Panc1 (cell line): ENCODE measurements around the gene SNTA1. TPM values are rescaled to one million over a fixed set of nuclear protein-coding genes. Genes with fewer than 3 reads are reported as not detected.

Experiments
- ATAC-seq: fragments of 200-7000 bp; cut with Tn5 transposase; 2 replicates; pipeline ENCODE4 v1.9.1; 2020; ENCODE audit warnings: mild to moderate bottlenecking, moderate library complexity
- BruUV-seq: library from RNA; stranded (reverse); fragments of 400-500 nt; replicated peaks from 2 replicates; lab custom pipeline; 2021; lab: Mats Ljungman, UMichigan
- CTCF ChIA-PET: fragments of 300-600 bp; sonication (Branson Sonifier 250); formaldehyde crosslinking; loops from one replicate; lab custom pipeline; 2022; ENCODE audit warnings: antibody characterized with exemption; lab: Charles Lee
- POLR2A ChIA-PET: fragments of 300-600 bp; sonication (Branson Sonifier 250); formaldehyde crosslinking; loops from one replicate; lab custom pipeline; 2022; ENCODE audit warnings: antibody characterized with exemption; lab: Charles Lee
- DNase-seq: peaks from one replicate; pipeline ENCODE4 v3.0.0-alpha.2; 2010; ENCODE audit warnings: low read depth, low spot score
- H3K27ac ChIP-seq: 2 replicates; pipeline ENCODE4 v1.5.1; 2011; ENCODE audit warnings: mild to moderate bottlenecking, low read length, inconsistent platforms
- H3K27me3 ChIP-seq: fragments of 200-500 bp; sonication (Bioruptor generic); 2 replicates; pipeline ENCODE4 v1.6.0; 2014; ENCODE audit warnings: low read length, inconsistent platforms; ENCODE audit not compliant: control insufficient read depth, insufficient read depth
- H3K36me3 ChIP-seq: fragments of 200-500 bp; sonication (Bioruptor generic); 2 replicates; pipeline ENCODE4 v1.5.1; 2014; ENCODE audit warnings: inconsistent platforms, mild to moderate bottlenecking, low read length, moderate library complexity; ENCODE audit not compliant: control insufficient read depth, insufficient read depth
- H3K4me1 ChIP-seq: 2 replicates; pipeline ENCODE4 v1.5.1; 2011; ENCODE audit warnings: inconsistent platforms, mild to moderate bottlenecking, low read length, moderate library complexity; ENCODE audit not compliant: control insufficient read depth, insufficient read depth
- H3K4me3 ChIP-seq, 2 experiments: 2 replicates each; pipeline ENCODE4 v1.5.1; 2011 to 2012; ENCODE audit warnings: low read depth in 2 of 2, low read length in 2 of 2, mild to moderate bottlenecking in 2 of 2, inconsistent platforms in 1 of 2, moderate library complexity in 1 of 2
- H3K9me3 ChIP-seq: fragments of 200-500 bp; sonication (Bioruptor generic); 2 replicates; pipeline ENCODE4 v1.5.1; 2014; ENCODE audit warnings: low read depth, mild to moderate bottlenecking, inconsistent platforms, low read length, moderate library complexity; ENCODE audit not compliant: control insufficient read depth, insufficient read depth
- CTCF ChIP-seq: fragments of 450-650 bp; IDR thresholded peaks from 2 replicates; pipeline ENCODE4 v1.5.1; 2017; ENCODE audit warnings: mild to moderate bottlenecking
- POLR2AphosphoS5 ChIP-seq: IDR thresholded peaks from 2 replicates; pipeline ENCODE4 v1.6.1; 2012; ENCODE audit warnings: mild to moderate bottlenecking, low read depth, low read length, moderate library complexity
- REST ChIP-seq, 2 experiments: IDR thresholded peaks; 2 replicates each; pipeline ENCODE4 v1.6.1; 2011 to 2012; ENCODE audit warnings: low read depth in 2 of 2, control low read depth in 1 of 2, low read length in 1 of 2, mild to moderate bottlenecking in 1 of 2, moderate library complexity in 1 of 2; ENCODE audit not compliant: insufficient read depth in 1 of 2
- SIN3A ChIP-seq: IDR thresholded peaks from 2 replicates; pipeline ENCODE4 v1.6.1; 2012; ENCODE audit warnings: low read depth, mild to moderate bottlenecking, low read length, moderate library complexity, borderline replicate concordance; ENCODE audit not compliant: insufficient read depth
- TCF7L2 ChIP-seq: IDR thresholded peaks from 2 replicates; pipeline ENCODE4 v1.6.1; 2011; ENCODE audit warnings: mild to moderate bottlenecking, low read depth, low read length, inconsistent platforms
- in situ Hi-C: cut with HindIII; loops from 2 replicates; pipeline ENCODE4 v1.10.0; 2016; ENCODE audit warnings: low sequenced_read_pairs, low pct_unique_long_range_greater_than_20kb
- intact Hi-C: fragments of 100-400 bp; cut with micrococcal nuclease; formaldehyde crosslinking; loops from one replicate; pipeline ENCODE4 v1.10.0; 2022; ENCODE audit not compliant: unreplicated experiment
- total RNA-seq: library from RNA; stranded (reverse); gene quantifications from one replicate; pipeline ENCODE4 v1.2.1, GENCODE V29; 2021; ENCODE audit not compliant: unreplicated experiment

Gene SNTA1
- total RNA-seq, 1 experiment from 2014 or later, result 12.0 TPM

- Histone ChIP-seq H3K9me3 (no peaks in the 10 kb centered on the region), H3K27ac (peak within 1 kb of the TSS; percentile 87), H3K27me3 (no peaks in the 10 kb centered on the region), H3K4me3 (peak within 1 kb of the TSS; percentile 89 to 99), H3K36me3 (no peaks in the 10 kb centered on the region), H3K4me1 (peaks cover 4% of the 10 kb centered on the region; the same call in 1 of the 2 replicates)
- ATAC-seq, result peak; percentile 98
- ChIA-PET CTCF (interaction anchor here (0.6 kb wide), 1 partner anchor 139 kb away, joined by 3 read pairs; no protein-coding TSS in a partner anchor), POLR2A (interaction anchor here (0.6 kb wide), 2 partner anchors 20 to 1029 kb away, joined by 3 to 13 read pairs; no protein-coding TSS in a partner anchor)
- intact Hi-C loops (no loop called here), in situ Hi-C loops (no loop called here)
- TF ChIP-seq POLR2AphosphoS5, result peak; percentile 92
- no peak for TF ChIP-seq CTCF
- TF ChIP-seq SIN3A, result peak; percentile 89; the same call in 1 of the 2 replicates
- TF ChIP-seq TCF7L2, result peak; percentile 68; the same call in 1 of the 2 replicates
- TF ChIP-seq REST (IDR thresholded peaks at IDR 0.05; ENCODE audit: insufficient read depth in 1 of 2, low read depth in 2 of 2, low read length in 1 of 2), result peak; percentile 45 to 67; a peak in 2 of 4 replicates
- DNase-seq, result peak; percentile 71
- BruUV-seq, result TSS peak; percentile 83
Observed at GRCh38 chr20:33401184-33401920, 42.2 kb downstream of the SNTA1 start, which contains the start of gene CDK5RAP1. CDK5RAP1 (minus strand) TSS chr20:33401519; CDS start chr20:33397064, 4,455 bp downstream.

- TF ChIP-seq SIN3A (no peak), REST (IDR thresholded peaks at IDR 0.05; ENCODE audit: insufficient read depth in 1 of 2, low read depth in 2 of 2, low read length in 1 of 2) (no peak), CTCF (no peak), TCF7L2 (no peak), POLR2AphosphoS5 (no peak)
- Histone ChIP-seq H3K36me3 (no peaks in the 10 kb centered on the region), H3K4me1 (peaks cover 4% of the 10 kb centered on the region; the same call in 1 of the 2 replicates), H3K9me3 (no peaks in the 10 kb centered on the region), H3K27me3 (no peaks in the 10 kb centered on the region), H3K27ac (peak overlapping the region; percentile 87), H3K4me3 (peak overlapping the region; percentile 89 to 99)
- ChIA-PET CTCF (no interaction called here), POLR2A (interaction anchor here (0.6 kb wide), 1 partner anchor 1030 kb away, joined by 3 read pairs; no protein-coding TSS in a partner anchor)
- DNase-seq (no peak), ATAC-seq (peak; percentile 64)
- TSS peak; percentile 74 for BruUV-seq
- in situ Hi-C loops (no loop called here), intact Hi-C loops (no loop called here)
Observed at GRCh38 chr20:33400812-33401183, 42.8 kb downstream of the SNTA1 start.
